Chondrocyte (in vitro differentiated cells): ENCODE results near the gene ABHD5. TPM values are rescaled to one million over a fixed set of nuclear protein-coding genes. Genes with fewer than 3 reads are reported as not detected.

ENCODE experiments used
- DNase-seq: peaks from one replicate; pipeline ENCODE4 v3.0.0; 2021; ENCODE audit warnings: mixed read lengths, low spot score
- H3K27ac Mint-ChIP-seq: one replicate; pipeline ENCODE4 v1.8.0; 2021; ENCODE audit warnings: mild to moderate bottlenecking, moderate library complexity, mixed read lengths; ENCODE audit not compliant: unreplicated experiment
- H3K27me3 Mint-ChIP-seq: 2 replicates; pipeline ENCODE4 v1.8.0; 2021; ENCODE audit warnings: low read depth, mixed read lengths
- H3K36me3 Mint-ChIP-seq: 2 replicates; pipeline ENCODE4 v1.8.0; 2021; ENCODE audit warnings: low read depth, mixed read lengths
- H3K4me1 Mint-ChIP-seq: 2 replicates; pipeline ENCODE4 v1.8.0; 2021; ENCODE audit warnings: low read depth, mild to moderate bottlenecking, mixed read lengths
- H3K4me3 Mint-ChIP-seq: one replicate; pipeline ENCODE4 v1.8.0; 2021; ENCODE audit warnings: mild to moderate bottlenecking, moderate library complexity, mixed read lengths; ENCODE audit not compliant: unreplicated experiment
- H3K9me3 Mint-ChIP-seq: 2 replicates; pipeline ENCODE4 v1.8.0; 2021; ENCODE audit warnings: low read depth, mixed read lengths
- CTCF ChIP-seq: fragments of 200-600 bp; sonication (generic); IDR thresholded peaks from 2 replicates; pipeline ENCODE4 v1.5.0; 2021; ENCODE audit warnings: antibody characterized with exemption, mild to moderate bottlenecking, moderate library complexity
- total RNA-seq: library from RNA; stranded (reverse); gene quantifications from 3 replicates; pipeline ENCODE4 v1.2.1, GENCODE V29; 2021

Gene ABHD5
- total RNA-seq, 1 donor from 2014 or later, result 12.7 TPM

- Mint-ChIP-seq H3K27me3 (no peaks in the 10 kb centered on the region), H3K4me1 (peaks cover 21% of the 10 kb centered on the region), H3K9me3 (no peaks in the 10 kb centered on the region), H3K4me3 (no peak overlapping the region), H3K27ac (peak overlapping the region; percentile 72), H3K36me3 (no peaks in the 10 kb centered on the region)
- no peak for DNase-seq
- peak; percentile 56 for TF ChIP-seq CTCF
Measured at GRCh38 chr3:43759297-43759782, 68.6 kb downstream of the ABHD5 start.

GRCh38 chr3:43759938-43760337, 69.2 kb downstream of the ABHD5 start:
- no peak for DNase-seq
- H3K27me3 Mint-ChIP-seq, result no peaks in the 10 kb centered on the region
- no peak overlapping the region for H3K27ac Mint-ChIP-seq
- TF ChIP-seq CTCF, result no peak
- H3K36me3 Mint-ChIP-seq, result no peaks in the 10 kb centered on the region
- H3K4me1 Mint-ChIP-seq, result peaks cover 15% of the 10 kb centered on the region
- H3K9me3 Mint-ChIP-seq, result no peaks in the 10 kb centered on the region
- H3K4me3 Mint-ChIP-seq, result no peak overlapping the region

- DNase-seq, result no peak
- Mint-ChIP-seq H3K36me3 (no peaks in the 10 kb centered on the region), H3K27ac (no peak overlapping the region), H3K27me3 (no peaks in the 10 kb centered on the region), H3K4me1 (peaks cover 20% of the 10 kb centered on the region), H3K9me3 (no peaks in the 10 kb centered on the region), H3K4me3 (no peak overlapping the region)
- no peak for TF ChIP-seq CTCF
Measured at GRCh38 chr3:43760938-43761337, 70.2 kb downstream of the ABHD5 start.

- no peak overlapping the region for H3K27ac Mint-ChIP-seq
- H3K4me3 Mint-ChIP-seq, result no peak overlapping the region
- no peak for TF ChIP-seq CTCF
- H3K27me3 Mint-ChIP-seq, result no peaks in the 10 kb centered on the region
- no peak for DNase-seq
- H3K9me3 Mint-ChIP-seq, result no peaks in the 10 kb centered on the region
- peaks cover 26% of the 10 kb centered on the region for H3K4me1 Mint-ChIP-seq
- H3K36me3 Mint-ChIP-seq, result no peaks in the 10 kb centered on the region
Measured at GRCh38 chr3:43762451-43762850, 71.7 kb downstream of the ABHD5 start.

GRCh38 chr3:43764056-43764455, 73.3 kb downstream of the ABHD5 start:
- DNase-seq, result no peak
- no peak for TF ChIP-seq CTCF
- Mint-ChIP-seq H3K27me3 (no peaks in the 10 kb centered on the region), H3K36me3 (no peaks in the 10 kb centered on the region), H3K4me3 (no peak overlapping the region), H3K4me1 (peaks cover 27% of the 10 kb centered on the region), H3K9me3 (no peaks in the 10 kb centered on the region), H3K27ac (no peak overlapping the region)
